ENCODE data around the gene ACTMAP.

The ACTMAP gene

GRCh38 chr19:40721936-40722661 is 28.2 kb downstream of the ACTMAP start:
- no peak overlapping the region for H3K27ac ChIP-seq (ENCODE audit: low read length)
- H3K79me2 ChIP-seq (ENCODE audit: low read length) = peaks cover 18% of the 10 kb centered on the region

GRCh38 chr19:40721140-40721486 is 29.2 kb downstream of the ACTMAP start:
- no peaks in the 10 kb centered on the region for H3K36me3 ChIP-seq (replicated peaks; ENCODE audit: insufficient read depth, low read length)
- no peak overlapping the region for H3K9ac ChIP-seq (ENCODE audit: low read length)
- no peak for DNase-seq
- H3K4me1 ChIP-seq (ENCODE audit: low read length) = peaks cover 23% of the 10 kb centered on the region
- H3K79me2 ChIP-seq (ENCODE audit: low read length) = peaks cover 20% of the 10 kb centered on the region
- H3K4me3 ChIP-seq (ENCODE audit: low read length) = no peak overlapping the region
- H3F3A ChIP-seq (ENCODE audit: insufficient read depth, low read length) = no peaks in the 10 kb centered on the region
- H3K4me2 ChIP-seq (ENCODE audit: low read depth, low read length) = no peak overlapping the region
- no peaks in the 10 kb centered on the region for H3K9me3 ChIP-seq (replicated peaks; ENCODE audit: insufficient read depth, low read length)
- no peak overlapping the region for H2AFZ ChIP-seq (ENCODE audit: low read length)
- no peak overlapping the region for H3K27ac ChIP-seq (ENCODE audit: low read length)
- no peak for TF ChIP-seq CTCF (IDR thresholded peaks at IDR 0.05; ENCODE audit: low read length)
- no peak for TF ChIP-seq EZH2 (optimal IDR thresholded peaks at IDR 0.05; ENCODE audit: low read depth, low read length)
- no peak for TF ChIP-seq EZH2phosphoT487 (IDR thresholded peaks at IDR 0.05; ENCODE audit: low read length)
- no peaks in the 10 kb centered on the region for H3K9me2 ChIP-seq (replicated peaks; ENCODE audit: insufficient read depth, low read length)
- no peaks in the 10 kb centered on the region for H4K20me1 ChIP-seq (ENCODE audit: insufficient read depth, low read length)
- no peaks in the 10 kb centered on the region for H3K27me3 ChIP-seq (replicated peaks; ENCODE audit: insufficient read depth, low read length)

More at GRCh38 chr19:40721936-40722661, 28.2 kb downstream of the ACTMAP start:
- H2AFZ ChIP-seq (ENCODE audit: low read length) = no peak overlapping the region
- no peak for DNase-seq
- no peak overlapping the region for H3K4me2 ChIP-seq (ENCODE audit: low read depth, low read length)
- peaks cover 20% of the 10 kb centered on the region for H3K4me1 ChIP-seq (ENCODE audit: low read length)
- H3K36me3 ChIP-seq (replicated peaks; ENCODE audit: insufficient read depth, low read length) = no peaks in the 10 kb centered on the region
- no peak overlapping the region for H3K4me3 ChIP-seq (ENCODE audit: low read length)
- H3K27me3 ChIP-seq (replicated peaks; ENCODE audit: insufficient read depth, low read length) = no peaks in the 10 kb centered on the region
- H3F3A ChIP-seq (ENCODE audit: insufficient read depth, low read length) = no peaks in the 10 kb centered on the region
- H4K20me1 ChIP-seq (ENCODE audit: insufficient read depth, low read length) = no peaks in the 10 kb centered on the region
- TF ChIP-seq EZH2 (optimal IDR thresholded peaks at IDR 0.05; ENCODE audit: low read depth, low read length) (no peak), CTCF (IDR thresholded peaks at IDR 0.05; ENCODE audit: low read length) (no peak), EZH2phosphoT487 (IDR thresholded peaks at IDR 0.05; ENCODE audit: low read length) (no peak)
- no peaks in the 10 kb centered on the region for H3K9me3 ChIP-seq (replicated peaks; ENCODE audit: insufficient read depth, low read length)
- no peak overlapping the region for H3K9ac ChIP-seq (ENCODE audit: low read length)
- no peaks in the 10 kb centered on the region for H3K9me2 ChIP-seq (replicated peaks; ENCODE audit: insufficient read depth, low read length)

- H3K9ac ChIP-seq (ENCODE audit: low read length) = no peak overlapping the region
- H3K36me3 ChIP-seq (replicated peaks; ENCODE audit: insufficient read depth, low read length) = no peaks in the 10 kb centered on the region
- peaks cover 34% of the 10 kb centered on the region for H3K4me1 ChIP-seq (ENCODE audit: low read length)
- H3K4me3 ChIP-seq (ENCODE audit: low read length) = no peak overlapping the region
- H3K9me3 ChIP-seq (replicated peaks; ENCODE audit: insufficient read depth, low read length) = no peaks in the 10 kb centered on the region
- DNase-seq = no peak
- H4K20me1 ChIP-seq (ENCODE audit: insufficient read depth, low read length) = no peaks in the 10 kb centered on the region
- TF ChIP-seq EZH2 (optimal IDR thresholded peaks at IDR 0.05; ENCODE audit: low read depth, low read length) (no peak), CTCF (IDR thresholded peaks at IDR 0.05; ENCODE audit: low read length) (no peak), EZH2phosphoT487 (IDR thresholded peaks at IDR 0.05; ENCODE audit: low read length) (no peak)
- H3K27ac ChIP-seq (ENCODE audit: low read length) = no peak overlapping the region
- peaks cover 22% of the 10 kb centered on the region for H3K79me2 ChIP-seq (ENCODE audit: low read length)
- no peaks in the 10 kb centered on the region for H3K27me3 ChIP-seq (replicated peaks; ENCODE audit: insufficient read depth, low read length)
- peak overlapping the region; percentile 100; the same call in 1 of the 2 replicates for H3K4me2 ChIP-seq (ENCODE audit: low read depth, low read length)
- H3K9me2 ChIP-seq (replicated peaks; ENCODE audit: insufficient read depth, low read length) = no peaks in the 10 kb centered on the region
- no peak overlapping the region for H2AFZ ChIP-seq (ENCODE audit: low read length)
- peaks cover 4% of the 10 kb centered on the region; the same call in 1 of the 2 replicates for H3F3A ChIP-seq (ENCODE audit: insufficient read depth, low read length)
Observed at GRCh38 chr19:40719414-40719894, 30.8 kb downstream of the ACTMAP start.
